ENCODE measurements around the gene SLC35G1. TPM values are rescaled to one million over a fixed set of nuclear protein-coding genes. Genes with fewer than 3 reads are reported as not detected.

SLC35G1 gene
- polyA plus RNA-seq, 4 donors, result 37.6 to 74.3 (median 59.8) TPM

DNA sequence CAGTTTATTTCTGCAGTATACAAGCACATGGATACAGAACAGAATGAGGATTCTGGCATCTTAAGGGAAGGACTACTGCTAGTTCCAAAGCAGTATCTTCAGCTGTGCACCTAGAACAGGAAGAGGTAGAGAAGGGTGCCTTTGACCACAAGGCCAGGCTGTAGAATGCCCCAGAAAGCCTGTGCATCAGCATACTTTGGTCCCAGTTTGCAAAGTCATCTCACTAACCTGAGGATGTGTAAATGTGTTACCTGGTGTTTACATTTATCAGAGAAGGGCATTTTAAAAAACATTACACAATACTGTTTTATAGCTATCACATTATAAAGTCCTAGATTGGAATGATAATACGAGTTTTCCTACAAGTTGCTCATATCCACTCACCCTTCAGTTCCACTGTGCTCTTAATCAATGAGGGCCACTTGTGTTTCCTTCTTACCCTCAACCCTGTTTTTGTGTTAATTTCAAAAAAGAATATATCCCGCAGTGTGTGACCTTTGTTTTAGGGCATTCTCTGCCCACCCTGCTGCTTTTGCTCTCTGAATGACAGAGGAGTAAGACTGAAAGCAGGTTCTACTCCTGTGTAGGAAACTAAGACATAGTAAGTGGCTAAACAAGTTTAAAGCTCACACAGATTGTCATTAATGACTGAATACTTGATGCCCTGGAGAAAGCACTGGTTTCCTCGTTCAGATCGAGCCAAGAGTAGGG is 3.4 kb downstream of the SLC35G1 start:
- peak overlapping the region in 1 of 3 donors; percentile 97 for H3K4me3 ChIP-seq (ENCODE audit: low read depth in 1 of 3, low read length in 3 of 3)
- DNase-seq (peak; percentile 71 to 87), FAIRE-seq (no peak)
- peaks cover 0 to 3% (median 2%) of the 10 kb centered on the region in 3 donors for H3K36me3 ChIP-seq (ENCODE audit: control insufficient read depth in 3 of 3, insufficient read depth in 2 of 3, low read depth in 1 of 3, low read length in 3 of 3)
- peak overlapping the region; percentile 32 to 91 (median 85) for H3K27ac ChIP-seq (ENCODE audit: low read depth in 1 of 3, low read length in 2 of 3)
- WGBS, 3 donors, result 17 to 60% (median 47%) methylated on average over 4 of the region's 4 CpGs
- peaks cover 2 to 32% (median 4%) of the 10 kb centered on the region in 3 donors for H3K4me1 ChIP-seq (ENCODE audit: control insufficient read depth in 3 of 3, insufficient read depth in 2 of 3, low read depth in 1 of 3, low read length in 2 of 3)
- no peaks in the 10 kb centered on the region for H3K9me3 ChIP-seq (ENCODE audit: control insufficient read depth in 2 of 2, insufficient read depth in 1 of 2, low read depth in 1 of 2, low read length in 1 of 2)
- H3K27me3 ChIP-seq (ENCODE audit: control insufficient read depth in 3 of 3, insufficient read depth in 3 of 3, low read length in 3 of 3), result no peaks in the 10 kb centered on the region

DNA sequence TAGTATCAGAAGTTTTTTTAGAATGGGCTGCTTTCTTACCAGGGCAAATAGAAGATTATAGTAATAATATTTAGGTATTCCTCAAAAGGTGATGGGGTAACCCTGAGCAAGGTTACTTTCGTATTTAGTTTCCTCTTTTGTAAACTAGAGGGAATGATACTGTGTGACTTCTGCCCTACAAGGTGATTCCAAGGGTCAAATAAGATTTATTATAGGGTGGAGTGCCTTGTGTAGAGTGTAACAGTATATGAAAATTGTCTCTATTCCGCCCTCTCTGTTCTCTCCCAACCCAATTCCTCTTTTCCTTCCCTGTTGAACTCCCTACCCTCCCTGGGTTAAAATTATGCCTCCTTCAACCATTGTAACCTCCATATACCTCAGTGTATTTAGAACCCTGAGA is 5.3 kb downstream of the SLC35G1 start:
- DNase-seq, result peak; percentile 55 to 89
- peak overlapping the region in 2 of 3 donors; percentile 15 to 85 for H3K27ac ChIP-seq (ENCODE audit: low read depth in 1 of 3, low read length in 2 of 3)
- H3K4me3 ChIP-seq (ENCODE audit: low read depth in 1 of 3, low read length in 3 of 3), result peak overlapping the region in 1 of 3 donors; percentile 9
- no peaks in the 10 kb centered on the region for H3K9me3 ChIP-seq (ENCODE audit: control insufficient read depth in 2 of 2, insufficient read depth in 1 of 2, low read depth in 1 of 2, low read length in 1 of 2)
- FAIRE-seq, result no peak
- WGBS, 3 donors, result 29 to 73% (median 51%) methylated on average over 2 of the region's 2 CpGs
- peaks cover 0 to 3% (median 2%) of the 10 kb centered on the region in 3 donors for H3K36me3 ChIP-seq (ENCODE audit: control insufficient read depth in 3 of 3, insufficient read depth in 2 of 3, low read depth in 1 of 3, low read length in 3 of 3)
- H3K27me3 ChIP-seq (ENCODE audit: control insufficient read depth in 3 of 3, insufficient read depth in 3 of 3, low read length in 3 of 3), result no peaks in the 10 kb centered on the region
- H3K4me1 ChIP-seq (ENCODE audit: control insufficient read depth in 3 of 3, insufficient read depth in 2 of 3, low read depth in 1 of 3, low read length in 2 of 3), result peaks cover 2 to 32% (median 4%) of the 10 kb centered on the region in 3 donors

- DNase-seq, result no peak
- no peaks in the 10 kb centered on the region for H3K9me3 ChIP-seq (ENCODE audit: control insufficient read depth in 2 of 2, insufficient read depth in 1 of 2, low read depth in 1 of 2, low read length in 1 of 2)
- H3K36me3 ChIP-seq (ENCODE audit: control insufficient read depth in 3 of 3, insufficient read depth in 2 of 3, low read depth in 1 of 3, low read length in 3 of 3), result peaks cover 0 to 6% (median 2%) of the 10 kb centered on the region in 3 donors
- no peak overlapping the region for H3K4me3 ChIP-seq (ENCODE audit: low read depth in 1 of 3, low read length in 3 of 3)
- H3K4me1 ChIP-seq (ENCODE audit: control insufficient read depth in 3 of 3, insufficient read depth in 2 of 3, low read depth in 1 of 3, low read length in 2 of 3), result peaks cover 0 to 13% (median 0%) of the 10 kb centered on the region in 3 donors
- no peak for FAIRE-seq
- WGBS, 3 donors, result 93 to 96% (median 94%) methylated on average over 2 of the region's 2 CpGs
- no peaks in the 10 kb centered on the region for H3K27me3 ChIP-seq (ENCODE audit: control insufficient read depth in 3 of 3, insufficient read depth in 3 of 3, low read length in 3 of 3)
- H3K27ac ChIP-seq (ENCODE audit: low read depth in 1 of 3, low read length in 2 of 3), result no peak overlapping the region
Observed at GRCh38 chr10:93903051-93903450, 9.3 kb downstream of the SLC35G1 start.

- no peaks in the 10 kb centered on the region for H3K4me1 ChIP-seq (ENCODE audit: control insufficient read depth in 3 of 3, insufficient read depth in 2 of 3, low read depth in 1 of 3, low read length in 2 of 3)
- no peak overlapping the region for H3K27ac ChIP-seq (ENCODE audit: low read depth in 1 of 3, low read length in 2 of 3)
- H3K36me3 ChIP-seq (ENCODE audit: control insufficient read depth in 3 of 3, insufficient read depth in 2 of 3, low read depth in 1 of 3, low read length in 3 of 3), result peaks cover 0 to 9% (median 4%) of the 10 kb centered on the region in 3 donors
- DNase-seq (no peak), FAIRE-seq (no peak)
- H3K27me3 ChIP-seq (ENCODE audit: control insufficient read depth in 3 of 3, insufficient read depth in 3 of 3, low read length in 3 of 3), result no peaks in the 10 kb centered on the region
- no peak overlapping the region for H3K4me3 ChIP-seq (ENCODE audit: low read depth in 1 of 3, low read length in 3 of 3)
- H3K9me3 ChIP-seq (ENCODE audit: control insufficient read depth in 2 of 2, insufficient read depth in 1 of 2, low read depth in 1 of 2, low read length in 1 of 2), result no peaks in the 10 kb centered on the region
- WGBS, 3 donors, result 85 to 93% (median 89%) methylated on average over 5 of the region's 5 CpGs
Observed at GRCh38 chr10:93904901-93905300, 11.1 kb downstream of the SLC35G1 start.

DNA sequence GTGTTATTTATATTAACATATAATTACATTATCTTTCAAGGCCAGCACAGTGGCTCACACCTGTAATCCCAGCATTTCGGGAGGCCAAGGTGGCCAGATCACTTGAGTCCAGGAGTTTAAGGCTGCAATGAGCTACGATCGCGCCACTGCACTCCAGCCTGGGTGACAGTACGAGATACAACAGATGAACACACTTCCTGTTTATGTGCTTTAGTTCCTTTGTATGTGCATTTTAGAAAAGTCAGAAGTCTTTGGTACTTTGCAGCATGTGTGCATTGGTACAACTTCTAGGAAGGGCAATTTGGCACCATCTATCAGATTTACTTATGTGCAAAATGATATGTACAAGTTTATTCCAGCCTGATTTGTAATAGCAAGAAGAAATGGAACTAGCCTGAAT is 13.3 kb downstream of the SLC35G1 start:
- no peak for DNase-seq
- peaks cover 0 to 7% (median 0%) of the 10 kb centered on the region in 3 donors for H3K4me1 ChIP-seq (ENCODE audit: control insufficient read depth in 3 of 3, insufficient read depth in 2 of 3, low read depth in 1 of 3, low read length in 2 of 3)
- 82 to 93% (median 91%) methylated on average over 5 of the region's 5 CpGs for WGBS, 3 donors
- no peak overlapping the region for H3K27ac ChIP-seq (ENCODE audit: low read depth in 1 of 3, low read length in 2 of 3)
- no peaks in the 10 kb centered on the region for H3K27me3 ChIP-seq (ENCODE audit: control insufficient read depth in 3 of 3, insufficient read depth in 3 of 3, low read length in 3 of 3)
- H3K4me3 ChIP-seq (ENCODE audit: low read depth in 1 of 3, low read length in 3 of 3), result no peak overlapping the region
- FAIRE-seq, result no peak
- peaks cover 0 to 14% (median 8%) of the 10 kb centered on the region in 3 donors for H3K36me3 ChIP-seq (ENCODE audit: control insufficient read depth in 3 of 3, insufficient read depth in 2 of 3, low read depth in 1 of 3, low read length in 3 of 3)
- no peaks in the 10 kb centered on the region for H3K9me3 ChIP-seq (ENCODE audit: control insufficient read depth in 2 of 2, insufficient read depth in 1 of 2, low read depth in 1 of 2, low read length in 1 of 2)

GRCh38 chr10:93911866-93912265 is 18.1 kb downstream of the SLC35G1 start:
- no peaks in the 10 kb centered on the region for H3K9me3 ChIP-seq (ENCODE audit: control insufficient read depth in 2 of 2, insufficient read depth in 1 of 2, low read depth in 1 of 2, low read length in 1 of 2)
- H3K4me1 ChIP-seq (ENCODE audit: control insufficient read depth in 3 of 3, insufficient read depth in 2 of 3, low read depth in 1 of 3, low read length in 2 of 3), result peaks cover 0 to 15% (median 0%) of the 10 kb centered on the region in 3 donors
- no peaks in the 10 kb centered on the region for H3K27me3 ChIP-seq (ENCODE audit: control insufficient read depth in 3 of 3, insufficient read depth in 3 of 3, low read length in 3 of 3)
- peaks cover 0 to 16% (median 10%) of the 10 kb centered on the region in 3 donors for H3K36me3 ChIP-seq (ENCODE audit: control insufficient read depth in 3 of 3, insufficient read depth in 2 of 3, low read depth in 1 of 3, low read length in 3 of 3)
- H3K4me3 ChIP-seq (ENCODE audit: low read depth in 1 of 3, low read length in 3 of 3), result no peak overlapping the region
- no peak for DNase-seq
- FAIRE-seq, result no peak
- peak overlapping the region in 1 of 3 donors; percentile 58 for H3K27ac ChIP-seq (ENCODE audit: low read depth in 1 of 3, low read length in 2 of 3)
- 73 to 89% (median 84%) methylated on average over 6 of the region's 6 CpGs for WGBS, 3 donors

- Histone ChIP-seq H3K27me3 (ENCODE audit: control insufficient read depth in 3 of 3, insufficient read depth in 3 of 3, low read length in 3 of 3) (no peaks in the 10 kb centered on the region), H3K4me1 (ENCODE audit: control insufficient read depth in 3 of 3, insufficient read depth in 2 of 3, low read depth in 1 of 3, low read length in 2 of 3) (peaks cover 0 to 20% (median 0%) of the 10 kb centered on the region in 3 donors), H3K9me3 (ENCODE audit: control insufficient read depth in 2 of 2, insufficient read depth in 1 of 2, low read depth in 1 of 2, low read length in 1 of 2) (no peaks in the 10 kb centered on the region), H3K27ac (ENCODE audit: low read depth in 1 of 3, low read length in 2 of 3) (peak overlapping the region in 1 of 3 donors; percentile 58), H3K36me3 (ENCODE audit: control insufficient read depth in 3 of 3, insufficient read depth in 2 of 3, low read depth in 1 of 3, low read length in 3 of 3) (peaks cover 0 to 16% (median 8%) of the 10 kb centered on the region in 3 donors), H3K4me3 (ENCODE audit: low read depth in 1 of 3, low read length in 3 of 3) (no peak overlapping the region)
- FAIRE-seq, result no peak
- peak in 1 of 2 donors; percentile 25 for DNase-seq
- WGBS, 3 donors, result 92 to 96% (median 94%) methylated on average over 2 of the region's 2 CpGs
Observed at GRCh38 chr10:93912444-93912843, 18.7 kb downstream of the SLC35G1 start.

DNA sequence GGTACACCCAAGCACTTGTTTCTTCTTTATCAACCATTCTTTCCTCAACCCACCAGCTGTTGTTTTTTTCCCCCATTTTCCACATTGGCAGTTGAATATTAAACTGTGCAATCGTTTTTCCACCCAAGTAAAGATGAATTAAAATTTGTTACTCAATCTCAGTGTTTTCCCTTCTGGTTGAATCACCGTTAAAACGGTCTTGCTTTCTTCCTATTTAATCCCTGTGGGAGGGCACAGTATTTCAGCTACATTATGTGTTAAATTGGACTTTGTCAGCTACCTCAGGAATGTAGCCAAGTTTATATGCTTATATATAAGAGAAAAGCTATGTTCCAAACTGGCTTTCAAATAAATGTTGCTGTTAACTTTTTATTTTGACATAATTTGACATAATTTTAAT is 19.9 kb downstream of the SLC35G1 start:
- H3K27ac ChIP-seq (ENCODE audit: low read depth in 1 of 3, low read length in 2 of 3), result peak overlapping the region in 1 of 3 donors; percentile 6
- peaks cover 0 to 23% (median 0%) of the 10 kb centered on the region in 3 donors for H3K4me1 ChIP-seq (ENCODE audit: control insufficient read depth in 3 of 3, insufficient read depth in 2 of 3, low read depth in 1 of 3, low read length in 2 of 3)
- H3K9me3 ChIP-seq (ENCODE audit: control insufficient read depth in 2 of 2, insufficient read depth in 1 of 2, low read depth in 1 of 2, low read length in 1 of 2), result no peaks in the 10 kb centered on the region
- no peak overlapping the region for H3K4me3 ChIP-seq (ENCODE audit: low read depth in 1 of 3, low read length in 3 of 3)
- DNase-seq (no peak), FAIRE-seq (no peak)
- peaks cover 0 to 16% (median 6%) of the 10 kb centered on the region in 3 donors for H3K36me3 ChIP-seq (ENCODE audit: control insufficient read depth in 3 of 3, insufficient read depth in 2 of 3, low read depth in 1 of 3, low read length in 3 of 3)
- WGBS, 3 donors, result 69 to 75% (median 74%) methylated on average over 3 of the region's 3 CpGs
- H3K27me3 ChIP-seq (ENCODE audit: control insufficient read depth in 3 of 3, insufficient read depth in 3 of 3, low read length in 3 of 3), result no peaks in the 10 kb centered on the region

Data from small intestine (tissue), 7 donors.